Neural crest cell (in vitro differentiated cells): ENCODE results near the gene C21orf58. TPM values are rescaled to one million over a fixed set of nuclear protein-coding genes. Genes with fewer than 3 reads are reported as not detected.

Source experiments
- DNase-seq: peaks from one replicate; pipeline ENCODE4 v3.0.0; 2021; ENCODE audit warnings: low read depth, mixed read lengths, low spot score
- H3K27ac Mint-ChIP-seq: one replicate; pipeline ENCODE4 v1.8.0; 2021; ENCODE audit warnings: mild to moderate bottlenecking, mixed read lengths; ENCODE audit not compliant: unreplicated experiment
- H3K27me3 Mint-ChIP-seq: 2 replicates; pipeline ENCODE4 v1.8.0; 2021; ENCODE audit warnings: low read depth, mild to moderate bottlenecking, mixed read lengths
- H3K36me3 Mint-ChIP-seq: 2 replicates; pipeline ENCODE4 v1.8.0; 2021; ENCODE audit warnings: low read depth, mild to moderate bottlenecking, mixed read lengths
- H3K4me1 Mint-ChIP-seq: 2 replicates; pipeline ENCODE4 v1.8.0; 2021; ENCODE audit warnings: mixed read lengths
- H3K4me3 Mint-ChIP-seq: one replicate; pipeline ENCODE4 v1.8.0; 2021; ENCODE audit warnings: mild to moderate bottlenecking, mixed read lengths
- H3K9me3 Mint-ChIP-seq: 2 replicates; pipeline ENCODE4 v1.8.0; 2021; ENCODE audit warnings: mixed read lengths
- total RNA-seq: library from RNA; stranded (reverse); gene quantifications from 2 replicates; pipeline ENCODE4 v1.2.1, GENCODE V29; 2021
- TF ChIP-seq, protein P1 (sequence below): fragments of 200-600 bp; sonication (generic); conservative IDR thresholded peaks from 2 replicates; pipeline ENCODE4 v1.5.0; 2021; ENCODE audit warnings: antibody characterized with exemption, mild to moderate bottlenecking

The C21orf58 gene
- total RNA-seq, 1 donor from 2014 or later: 61.5 TPM

DNA sequence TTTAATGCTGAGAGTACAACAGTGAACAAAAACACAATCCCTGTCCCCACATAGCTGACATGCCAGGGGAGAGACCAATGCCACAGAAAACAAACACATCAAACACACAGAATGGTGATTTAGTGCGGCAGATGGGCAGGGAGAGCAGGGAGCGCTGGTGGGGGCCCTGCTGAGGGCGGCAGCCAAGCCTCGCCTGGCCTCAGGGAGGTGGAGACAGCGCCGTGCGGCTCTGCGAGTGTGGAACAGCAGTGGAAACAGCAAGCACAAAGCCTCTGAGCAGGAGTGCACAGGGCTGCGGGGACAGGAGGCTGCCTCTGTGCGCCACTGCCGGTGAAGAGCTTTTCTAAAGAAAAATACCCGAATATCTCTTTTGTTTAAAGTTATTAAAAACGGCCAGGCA lies 55.3 kb downstream of the C21orf58 start:
- Mint-ChIP-seq H3K4me3 (no peak overlapping the region), H3K36me3 (peaks cover 24% of the 10 kb centered on the region), H3K27ac (no peak overlapping the region), H3K27me3 (no peaks in the 10 kb centered on the region), H3K9me3 (no peaks in the 10 kb centered on the region), H3K4me1 (no peaks in the 10 kb centered on the region)
- TF ChIP-seq, protein P1, sequence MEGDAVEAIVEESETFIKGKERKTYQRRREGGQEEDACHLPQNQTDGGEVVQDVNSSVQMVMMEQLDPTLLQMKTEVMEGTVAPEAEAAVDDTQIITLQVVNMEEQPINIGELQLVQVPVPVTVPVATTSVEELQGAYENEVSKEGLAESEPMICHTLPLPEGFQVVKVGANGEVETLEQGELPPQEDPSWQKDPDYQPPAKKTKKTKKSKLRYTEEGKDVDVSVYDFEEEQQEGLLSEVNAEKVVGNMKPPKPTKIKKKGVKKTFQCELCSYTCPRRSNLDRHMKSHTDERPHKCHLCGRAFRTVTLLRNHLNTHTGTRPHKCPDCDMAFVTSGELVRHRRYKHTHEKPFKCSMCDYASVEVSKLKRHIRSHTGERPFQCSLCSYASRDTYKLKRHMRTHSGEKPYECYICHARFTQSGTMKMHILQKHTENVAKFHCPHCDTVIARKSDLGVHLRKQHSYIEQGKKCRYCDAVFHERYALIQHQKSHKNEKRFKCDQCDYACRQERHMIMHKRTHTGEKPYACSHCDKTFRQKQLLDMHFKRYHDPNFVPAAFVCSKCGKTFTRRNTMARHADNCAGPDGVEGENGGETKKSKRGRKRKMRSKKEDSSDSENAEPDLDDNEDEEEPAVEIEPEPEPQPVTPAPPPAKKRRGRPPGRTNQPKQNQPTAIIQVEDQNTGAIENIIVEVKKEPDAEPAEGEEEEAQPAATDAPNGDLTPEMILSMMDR: no peak
- no peak for DNase-seq

GRCh38 chr21:46266946-46267345 lies 56.7 kb downstream of the C21orf58 start:
- no peaks in the 10 kb centered on the region for H3K9me3 Mint-ChIP-seq
- H3K27me3 Mint-ChIP-seq: no peaks in the 10 kb centered on the region
- H3K4me1 Mint-ChIP-seq: no peaks in the 10 kb centered on the region
- DNase-seq: no peak
- no peak overlapping the region for H3K4me3 Mint-ChIP-seq
- no peak overlapping the region for H3K27ac Mint-ChIP-seq
- H3K36me3 Mint-ChIP-seq: peaks cover 15% of the 10 kb centered on the region
- TF ChIP-seq, protein P1: no peak

DNA sequence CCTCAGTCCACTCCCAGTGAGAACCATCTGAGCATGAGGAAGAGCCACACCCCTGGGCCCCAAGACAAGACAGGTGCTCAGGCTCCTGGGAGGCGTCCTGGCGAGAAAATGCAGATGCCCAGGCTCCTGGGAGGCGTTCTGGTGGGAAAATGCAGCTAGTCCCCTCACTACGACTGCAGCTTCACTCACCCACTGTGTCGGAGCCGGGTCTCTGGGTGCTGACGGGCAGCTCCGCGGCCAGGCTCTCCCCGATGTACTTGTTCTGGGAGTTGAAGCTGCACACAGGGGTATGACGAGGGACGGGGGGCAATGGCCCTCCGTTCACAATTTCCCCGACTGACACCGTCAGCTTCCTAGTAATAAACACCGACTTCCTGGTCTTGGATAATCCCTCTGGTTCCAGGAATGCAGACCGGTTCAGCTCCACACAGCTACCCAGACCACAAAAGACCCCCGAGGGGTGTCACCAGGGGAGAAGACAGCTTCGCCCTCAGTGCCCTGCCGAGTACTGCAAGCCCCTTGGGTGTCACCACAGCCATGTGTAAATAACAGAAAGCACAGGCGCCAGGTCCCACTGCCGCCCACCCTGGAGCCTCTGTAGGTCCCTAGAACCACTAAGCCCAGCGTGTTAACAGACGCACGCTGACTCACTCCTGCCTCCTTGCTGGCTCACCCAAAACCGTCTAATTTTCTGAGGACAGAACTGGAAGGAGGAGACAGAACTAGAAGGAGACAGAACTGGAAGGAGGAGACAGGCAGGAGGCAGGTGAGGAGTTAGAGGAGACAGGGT lies 57.7 kb downstream of the C21orf58 start:
- TF ChIP-seq, protein P1: no peak
- H3K27ac Mint-ChIP-seq: no peak overlapping the region
- H3K36me3 Mint-ChIP-seq: peaks cover 13% of the 10 kb centered on the region
- H3K9me3 Mint-ChIP-seq: no peaks in the 10 kb centered on the region
- H3K4me1 Mint-ChIP-seq: no peaks in the 10 kb centered on the region
- DNase-seq: no peak
- no peak overlapping the region for H3K4me3 Mint-ChIP-seq
- no peaks in the 10 kb centered on the region for H3K27me3 Mint-ChIP-seq

DNA sequence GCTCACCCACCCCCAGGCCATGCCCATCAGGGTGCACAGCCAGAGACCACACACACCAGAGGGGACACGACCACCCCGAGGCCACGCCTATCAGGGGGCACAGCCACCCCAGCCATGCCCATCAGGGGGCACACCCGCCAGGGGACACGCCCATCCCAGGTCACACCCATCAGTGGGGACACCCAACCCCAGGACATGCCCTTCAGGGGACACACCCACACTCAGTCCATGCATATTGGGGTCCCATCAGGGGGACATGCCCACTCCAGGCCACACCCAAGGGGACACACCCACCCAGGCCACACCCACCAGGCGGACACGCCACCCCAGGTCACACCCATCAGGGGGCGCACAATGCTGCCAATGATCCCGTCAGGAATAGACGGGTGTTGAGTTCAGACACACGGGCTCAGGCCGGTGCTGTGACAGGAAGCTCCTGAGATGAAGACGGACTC lies 59.0 kb downstream of the C21orf58 start:
- H3K4me1 Mint-ChIP-seq: no peaks in the 10 kb centered on the region
- H3K27me3 Mint-ChIP-seq: no peaks in the 10 kb centered on the region
- TF ChIP-seq, protein P1: no peak
- H3K36me3 Mint-ChIP-seq: peaks cover 13% of the 10 kb centered on the region
- no peaks in the 10 kb centered on the region for H3K9me3 Mint-ChIP-seq
- no peak overlapping the region for H3K27ac Mint-ChIP-seq
- no peak for DNase-seq
- H3K4me3 Mint-ChIP-seq: no peak overlapping the region

GRCh38 chr21:46264046-46264689 lies 59.5 kb downstream of the C21orf58 start:
- peaks cover 13% of the 10 kb centered on the region for H3K36me3 Mint-ChIP-seq
- no peaks in the 10 kb centered on the region for H3K4me1 Mint-ChIP-seq
- H3K9me3 Mint-ChIP-seq: no peaks in the 10 kb centered on the region
- H3K4me3 Mint-ChIP-seq: no peak overlapping the region
- no peaks in the 10 kb centered on the region for H3K27me3 Mint-ChIP-seq
- H3K27ac Mint-ChIP-seq: no peak overlapping the region
- DNase-seq: no peak
- TF ChIP-seq, protein P1: no peak
